Right lobe of liver (tissue), 6 donors: ENCODE data around the gene KRT81. TPM values are rescaled to one million over a fixed set of nuclear protein-coding genes. Genes with fewer than 3 reads are reported as not detected.

Source experiments
- ATAC-seq, 4 donors: fragments of 200-7000 bp; cut with Tn5 transposase; one replicate each; pipeline ENCODE4 v1.9.1; 2020; ENCODE audit warnings: mild to moderate bottlenecking in 4 of 4, moderate library complexity in 4 of 4
- DNase-seq, 3 donors: peaks; one replicate each; pipeline ENCODE4 v3.0.0-alpha.2; 2020
- H3K27ac ChIP-seq, 3 donors: fragments of 200-600 bp; one replicate each; pipeline ENCODE4 v1.8.0; 2022
- H3K27me3 ChIP-seq, 2 donors: fragments of 200-600 bp; one replicate each; pipeline ENCODE4 v1.8.0; 2022
- H3K36me3 ChIP-seq, 4 donors: fragments of 200-600 bp; sonication (generic) in 1 of 4; one replicate each; pipeline versions ENCODE4 v1.5.1 to v1.8.0; 2017 to 2022; ENCODE audit warnings: control low read depth in 1 of 4
- H3K4me1 ChIP-seq, 4 donors: fragments of 200-600 bp; sonication (generic) in 1 of 4; one replicate each; pipeline versions ENCODE4 v1.5.1 to v1.8.0; 2017 to 2022; ENCODE audit warnings: control low read depth in 1 of 4
- H3K4me3 ChIP-seq, 3 donors: fragments of 200-600 bp; one replicate each; pipeline ENCODE4 v1.8.0; 2022
- H3K9me3 ChIP-seq, 4 donors: fragments of 200-600 bp; sonication (generic) in 1 of 4; one replicate each; pipeline versions ENCODE4 v1.5.1 to v1.8.0; 2017 to 2022; ENCODE audit warnings: control low read depth in 1 of 4
- CTCF ChIP-seq, 4 donors: fragments of 200-600 bp in 3 of 4; fragments of 450-650 bp in 1 of 4; IDR thresholded peaks; one replicate each; pipeline versions ENCODE4 v1.5.1 to v1.8.0; 2016 to 2022; ENCODE audit warnings: antibody characterized with exemption in 4 of 4, mild to moderate bottlenecking in 2 of 4
- POLR2A ChIP-seq: fragments of 450-650 bp; IDR thresholded peaks from one replicate; pipeline ENCODE4 v1.6.1; 2017; ENCODE audit warnings: antibody characterized with exemption, mild to moderate bottlenecking
- WGBS: methylation state at CpG from one replicate; pipeline ENCODE4 v1.1.6; 2018; ENCODE audit warnings: low coverage, low lambda C conversion rate; ENCODE audit not compliant: insufficient coverage; ENCODE audit errors: missing lambda C conversion rate; 5-methylcytosine and 5-hydroxymethylcytosine counted together
- intact Hi-C, 2 donors: fragments of 100-400 bp; cut with DNase I; formaldehyde crosslinking; loops; one replicate each; pipeline versions ENCODE4 v1.11.2 to v1.14.1; 2022
- total RNA-seq, 6 experiments: library from RNA; depleted of rRNA in 2 of 6; stranded (reverse); fragments of >200 nt in 2 of 6; fragmentation: NEBNext Ultra II Directional in 3 of 6; extraction: Animal tissue kit (Norgen Biotek cat#: 25700) in 3 of 6; gene quantifications; one replicate each; pipeline versions ENCODE4 v1.1.0 to v1.2.4, GENCODE V29; 2016 to 2023
- donor health status: DM: no; HTN: yes; CAD: no.
- donor health status: DM: no; HTN: no; CAD: no.
- donor health status: DM: no; HTN: no; CAD: no.
- donor health status: DM: no; HTN: yes; CAD: no.
- donor health status: DM: no; HTN: yes; CAD: no.

Gene KRT81
- total RNA-seq, 6 experiments from 2014 or later, result 0.13 TPM; not detected in 5

DNA sequence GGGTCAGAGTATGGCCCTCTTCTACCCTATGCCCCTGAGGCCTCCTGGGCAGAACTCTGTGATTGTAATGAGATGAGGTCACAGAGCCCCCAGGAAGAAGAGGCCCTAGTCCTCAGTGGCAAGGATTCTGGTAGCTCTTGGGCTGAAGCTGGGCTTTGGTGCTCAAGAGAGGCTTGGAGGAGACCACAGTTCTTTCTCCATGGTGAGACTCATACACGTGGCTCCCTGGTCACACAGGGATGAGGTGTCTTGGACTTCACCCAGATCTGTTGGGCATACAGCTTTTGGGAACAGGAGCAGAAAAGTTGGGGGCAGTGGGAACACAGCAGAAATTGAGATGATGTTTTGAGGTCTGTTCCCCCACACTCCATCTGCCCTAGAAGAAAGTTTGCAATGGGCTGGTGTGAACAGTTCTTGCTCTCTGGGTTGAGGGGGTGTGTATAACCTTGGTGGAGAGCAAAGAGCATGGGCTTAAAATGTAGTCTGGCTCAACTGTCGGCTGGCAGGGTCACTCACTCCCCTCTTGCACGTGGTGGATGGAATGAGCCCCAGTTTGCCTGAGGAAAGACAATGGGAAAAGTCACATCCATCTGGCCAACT is 16.7 kb downstream of the KRT81 start, which contains the start of gene KRT86:
Gene KRT86 (plus strand): TSS at position 125 of the 600 bp plus-strand sequence. CDS start 27,272 bp downstream, outside the sequence.
- no peak for DNase-seq
- no peak for TF ChIP-seq POLR2A
- no peak for TF ChIP-seq CTCF (IDR thresholded peaks at IDR 0.05)
- Histone ChIP-seq H3K27ac (no peak within 1 kb of the TSS), H3K4me3 (no peak within 1 kb of the TSS), H3K4me1 (no peaks in the 10 kb centered on the region), H3K36me3 (no peaks in the 10 kb centered on the region), H3K9me3 (no peaks in the 10 kb centered on the region), H3K27me3 (no peaks in the 10 kb centered on the region)
- ATAC-seq, result no peak
- intact Hi-C loops, result no loop called here
- WGBS, result 34% methylated on average over 3 of the region's 3 CpGs

- DNase-seq, result no peak
- intact Hi-C loops, result no loop called here
- H3K4me3 ChIP-seq, result no peak overlapping the region
- ATAC-seq, result no peak
- 78% methylated on average over 1 of the region's 1 CpG for WGBS
- H3K4me1 ChIP-seq, result no peaks in the 10 kb centered on the region
- no peaks in the 10 kb centered on the region for H3K9me3 ChIP-seq
- no peak overlapping the region for H3K27ac ChIP-seq
- no peaks in the 10 kb centered on the region for H3K36me3 ChIP-seq
- H3K27me3 ChIP-seq, result no peaks in the 10 kb centered on the region
- no peak for TF ChIP-seq CTCF (IDR thresholded peaks at IDR 0.05)
- TF ChIP-seq POLR2A, result no peak
These were observed 20.2 kb downstream of the KRT81 start for GRCh38 chr12:52271158-52271557.

GRCh38 chr12:52270541-52271070 is 20.7 kb downstream of the KRT81 start:
- no peak overlapping the region for H3K4me3 ChIP-seq
- H3K4me1 ChIP-seq, result no peaks in the 10 kb centered on the region
- WGBS, result 53% methylated on average over 2 of the region's 6 CpGs
- no peak for TF ChIP-seq CTCF (IDR thresholded peaks at IDR 0.05)
- no peak for TF ChIP-seq POLR2A
- H3K27me3 ChIP-seq, result no peaks in the 10 kb centered on the region
- ATAC-seq (no peak), DNase-seq (no peak)
- no peak overlapping the region for H3K27ac ChIP-seq
- intact Hi-C loops, result no loop called here
- H3K9me3 ChIP-seq, result no peaks in the 10 kb centered on the region
- H3K36me3 ChIP-seq, result no peaks in the 10 kb centered on the region

DNA sequence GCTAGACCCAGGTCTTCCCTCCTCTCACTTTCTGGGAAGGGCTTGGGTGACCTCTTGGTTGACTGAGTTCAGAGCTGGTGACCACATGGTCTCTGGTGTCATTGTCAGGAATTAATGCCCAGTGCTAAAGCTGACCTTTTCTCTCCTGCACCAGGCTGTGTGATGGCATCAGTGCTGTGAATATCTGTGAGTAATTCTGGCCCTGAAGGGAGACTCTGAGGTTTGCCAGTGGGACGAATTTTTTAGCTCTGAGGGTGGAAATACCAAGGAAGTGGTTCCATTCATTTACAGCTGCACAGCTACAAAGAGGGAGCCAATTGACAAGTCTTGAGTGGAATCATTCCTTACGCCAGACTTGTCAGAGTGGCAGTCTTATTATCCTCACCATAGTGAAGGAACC is 23.1 kb downstream of the KRT81 start:
- H3K27ac ChIP-seq, result no peak overlapping the region
- no peaks in the 10 kb centered on the region for H3K4me1 ChIP-seq
- 80% methylated on average over 1 of the region's 2 CpGs for WGBS
- no peak overlapping the region for H3K4me3 ChIP-seq
- H3K36me3 ChIP-seq, result no peaks in the 10 kb centered on the region
- DNase-seq (peak in 1 of 3 donors; percentile 20), ATAC-seq (no peak)
- H3K27me3 ChIP-seq, result no peaks in the 10 kb centered on the region
- H3K9me3 ChIP-seq, result no peaks in the 10 kb centered on the region
- TF ChIP-seq POLR2A (no peak), CTCF (IDR thresholded peaks at IDR 0.05) (no peak)
- intact Hi-C loops, result no loop called here
